Activated CD4-positive, alpha-beta T cell treated with anti-CD3 and anti-CD28 coated beads, Interleukin-2, Interleukin-6, amounts not matched to agents 100 ng/mL and 50 ng/mL, durations not matched to agents 16 hours and 8 hours (primary cell): ENCODE results near the gene SMURF2.
"Not testable (repeated sequence)": the region's sequence is repeated elsewhere in the genome, so short reads cannot be mapped to it uniquely, and the experiment has no call there.

Source experiments
- DNase-seq: peaks from one replicate; pipeline ENCODE4 v3.0.0-alpha.2; 2020

SMURF2 gene

GRCh38 chr17:64628641-64629040, 33.5 kb downstream of the SMURF2 start:
- peak; percentile 83 for DNase-seq

GRCh38 chr17:64627797-64628196, 34.3 kb downstream of the SMURF2 start:
- peak; percentile 18 for DNase-seq

GRCh38 chr17:64626827-64627226, 35.3 kb downstream of the SMURF2 start:
- no peak for DNase-seq

- DNase-seq: no peak
These were observed 36.6 kb downstream of the SMURF2 start for GRCh38 chr17:64625541-64625940.

DNA sequence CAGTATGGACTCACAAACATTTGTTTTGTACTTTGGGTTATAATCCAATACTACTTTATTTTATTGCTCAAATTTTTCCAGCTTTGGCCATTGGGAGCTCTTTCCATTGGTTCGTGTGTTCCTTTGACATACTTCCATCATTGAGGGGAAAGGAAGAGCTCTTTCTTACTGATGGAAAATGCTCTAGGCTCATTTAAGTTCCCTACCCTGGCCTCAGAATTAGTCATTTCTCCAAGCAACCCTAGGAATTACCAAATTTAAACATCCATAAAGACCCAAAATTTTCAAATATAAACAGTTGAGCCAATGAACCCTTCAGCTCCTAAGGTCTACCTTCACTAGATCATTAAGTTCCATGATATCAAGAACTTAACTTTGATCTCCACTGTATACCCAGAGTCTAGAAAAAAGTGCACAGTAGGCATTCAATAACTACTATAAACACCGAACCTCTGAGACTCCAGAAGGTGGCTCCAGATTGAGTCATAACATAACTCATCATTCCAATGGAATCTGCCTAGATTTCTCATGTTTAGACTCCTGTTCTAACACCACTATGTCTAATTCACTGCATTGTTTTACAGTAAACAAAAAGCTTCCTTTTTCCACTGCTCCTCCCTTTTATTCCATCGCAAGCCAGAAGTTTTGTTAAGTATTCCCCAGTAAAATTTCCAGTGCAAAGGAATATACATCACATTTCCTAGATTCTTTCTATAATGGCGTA, 39.0 kb downstream of the SMURF2 start:
- DNase-seq: no peak

DNA sequence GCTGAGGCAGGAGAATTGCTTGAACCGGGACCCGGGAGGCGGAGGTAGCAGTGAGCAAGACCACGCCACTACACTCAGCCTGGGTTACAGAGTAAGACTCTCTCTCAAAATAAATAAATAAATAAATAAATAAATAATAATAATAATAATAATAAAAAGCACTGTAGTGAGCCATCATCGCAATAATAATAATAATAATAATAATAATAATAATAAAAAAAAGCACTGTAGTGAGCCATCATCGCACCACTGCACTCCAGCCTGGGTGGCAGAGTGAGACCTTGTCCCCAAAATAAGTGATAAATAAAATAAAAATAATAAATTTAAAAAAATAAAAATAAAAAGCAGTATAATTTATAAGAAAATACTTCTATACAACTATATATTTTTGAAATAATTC, 40.3 kb downstream of the SMURF2 start:
- DNase-seq: no peak

GRCh38 chr17:64618848-64619247, 43.3 kb downstream of the SMURF2 start:
- no peak for DNase-seq

DNA sequence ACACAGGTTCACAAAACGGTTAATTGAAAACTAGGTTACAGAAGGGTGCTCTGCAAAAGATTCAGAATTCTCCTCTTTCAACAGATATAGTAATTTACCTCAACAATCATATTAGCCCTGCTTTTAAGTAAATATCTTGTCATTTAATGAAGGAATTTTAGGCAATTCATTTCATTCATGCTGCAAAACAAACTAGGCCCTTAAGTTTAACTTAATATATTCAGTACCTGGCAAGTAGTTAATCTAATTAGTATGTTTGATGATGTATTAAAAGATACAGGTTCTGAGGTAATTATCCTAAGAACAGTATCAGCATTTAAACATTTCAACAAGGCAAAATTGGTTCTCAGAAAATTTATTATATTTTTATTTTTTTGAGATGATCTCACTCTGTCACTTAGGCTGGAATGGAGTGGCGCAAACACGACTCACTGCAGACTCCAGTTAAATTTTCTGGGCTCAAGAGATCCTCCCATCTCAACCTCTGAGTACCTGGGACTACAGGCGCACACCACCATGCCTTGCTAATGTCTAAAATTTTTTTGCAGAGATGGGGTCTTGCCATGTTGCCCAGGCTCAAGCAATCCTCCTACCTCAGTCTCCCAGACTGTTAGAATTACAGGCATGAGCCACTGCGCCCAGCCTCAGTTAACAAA, 44.9 kb downstream of the SMURF2 start:
- DNase-seq: no peak

- DNase-seq: no peak
These were observed 47.0 kb downstream of the SMURF2 start for GRCh38 chr17:64615028-64615677.

GRCh38 chr17:64614266-64615027, 47.7 kb downstream of the SMURF2 start:
- no peak for DNase-seq

DNA sequence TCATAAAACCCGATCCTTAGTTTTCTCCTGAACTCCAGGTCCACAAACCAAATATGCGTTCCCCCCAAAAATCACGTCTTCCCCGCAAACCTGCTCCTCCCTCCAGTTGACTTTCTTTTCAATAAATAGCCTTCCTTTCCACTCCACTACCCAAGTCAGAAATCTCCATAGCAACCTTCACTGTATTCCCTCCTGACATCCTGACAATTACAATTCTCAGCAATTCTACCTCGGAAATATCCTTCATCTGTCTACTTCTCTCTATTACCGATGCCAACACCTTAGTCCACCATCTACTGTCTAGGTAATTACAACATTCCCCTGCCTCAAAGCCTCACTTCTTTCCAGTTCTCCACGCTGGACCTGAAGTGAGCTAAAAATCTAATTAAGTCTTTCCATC, 50.7 kb downstream of the SMURF2 start:
- DNase-seq: no peak

GRCh38 chr17:64610244-64610643, 51.9 kb downstream of the SMURF2 start:
- not testable (repeated sequence) for DNase-seq

GRCh38 chr17:64608571-64608981, 53.5 kb downstream of the SMURF2 start:
- DNase-seq: peak; percentile 36

DNA sequence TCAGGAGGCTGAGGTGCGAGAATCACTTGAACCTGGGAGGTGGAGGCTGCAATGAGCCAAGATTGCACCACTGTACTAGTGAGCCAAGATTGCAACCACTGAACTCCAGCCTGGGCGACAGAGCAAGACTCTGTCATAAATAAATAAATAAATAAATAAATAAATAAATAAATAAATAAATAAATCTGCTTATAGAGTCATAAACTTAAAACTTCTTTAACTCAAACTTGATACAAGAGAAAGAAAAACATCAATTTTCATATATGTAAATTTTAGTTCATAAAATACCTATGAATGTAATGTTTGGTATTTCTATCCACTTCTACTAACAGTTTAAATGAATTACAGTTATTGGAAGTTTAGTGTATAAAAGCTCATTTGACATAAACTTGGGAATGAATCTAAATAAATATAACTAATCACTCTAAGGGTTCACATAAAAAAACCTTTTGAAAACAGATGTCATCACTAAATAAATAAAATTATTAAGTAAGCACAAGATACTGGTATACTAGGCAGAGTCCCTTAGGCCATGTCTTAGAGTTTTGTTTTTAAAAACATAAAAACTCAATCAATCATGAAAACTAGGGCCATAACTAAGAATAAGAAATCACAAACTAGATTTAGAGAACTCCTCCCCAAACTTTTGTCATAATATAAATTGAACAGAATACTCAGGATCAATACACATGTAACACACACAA, 54.1 kb downstream of the SMURF2 start:
- DNase-seq: no peak

DNA sequence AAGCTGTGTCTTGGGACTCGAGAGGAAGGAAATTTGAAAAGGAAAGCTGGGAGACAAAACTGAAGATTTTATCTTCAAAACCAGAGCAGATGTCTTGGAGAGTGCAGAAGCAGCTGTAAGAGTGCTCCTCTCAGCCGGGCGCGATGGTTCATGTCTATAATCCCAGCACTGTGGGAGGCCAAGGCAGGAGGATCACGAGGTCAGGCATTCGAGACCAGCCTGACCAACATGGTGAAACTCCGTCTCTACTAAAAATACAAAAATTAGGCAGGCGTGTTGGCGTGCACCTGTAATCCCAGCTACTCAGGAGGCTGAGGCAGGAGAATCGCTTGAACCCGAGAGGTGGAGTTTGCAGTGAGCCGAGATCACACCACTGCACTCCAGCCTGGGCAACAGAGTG, 57.6 kb downstream of the SMURF2 start:
- not testable (repeated sequence) for DNase-seq

DNA sequence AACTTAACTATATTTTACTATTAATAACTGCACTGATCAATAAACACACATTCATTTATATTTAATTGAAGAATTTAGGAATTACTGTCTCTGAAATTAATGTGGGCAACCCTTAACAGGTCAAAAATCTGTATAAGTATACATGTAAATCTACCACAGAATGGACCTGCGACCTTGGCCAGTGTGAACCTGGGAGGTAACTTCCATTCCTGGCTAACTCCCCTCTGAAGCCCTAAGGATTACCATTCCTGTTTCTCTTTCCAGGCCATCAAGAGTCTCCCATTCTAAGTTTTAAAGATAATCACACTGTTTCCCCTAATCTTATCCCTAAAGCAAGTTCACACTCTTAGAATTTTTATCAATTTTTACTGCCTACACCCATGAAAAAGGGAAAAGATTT, 58.1 kb downstream of the SMURF2 start:
- no peak for DNase-seq

DNA sequence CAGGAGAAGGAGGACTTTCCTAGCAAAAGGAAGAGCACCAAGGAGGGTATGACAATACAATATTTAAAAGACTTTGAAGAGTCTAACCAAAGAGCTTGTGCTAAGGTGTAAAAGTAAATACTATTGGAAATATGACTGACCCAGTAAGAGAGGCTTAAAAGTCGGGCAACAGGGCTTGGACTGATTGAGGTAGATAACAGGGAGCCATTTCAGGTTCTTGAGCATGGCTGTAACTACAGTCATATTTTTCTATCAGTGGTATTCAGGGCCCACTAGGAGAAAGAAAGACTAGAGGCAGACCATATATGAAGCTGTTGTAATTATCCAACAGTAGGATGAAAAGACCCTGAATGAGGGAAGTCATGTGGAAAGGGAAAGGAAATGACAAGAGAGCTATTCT, 62.3 kb downstream of the SMURF2 start:
- no peak for DNase-seq

DNA sequence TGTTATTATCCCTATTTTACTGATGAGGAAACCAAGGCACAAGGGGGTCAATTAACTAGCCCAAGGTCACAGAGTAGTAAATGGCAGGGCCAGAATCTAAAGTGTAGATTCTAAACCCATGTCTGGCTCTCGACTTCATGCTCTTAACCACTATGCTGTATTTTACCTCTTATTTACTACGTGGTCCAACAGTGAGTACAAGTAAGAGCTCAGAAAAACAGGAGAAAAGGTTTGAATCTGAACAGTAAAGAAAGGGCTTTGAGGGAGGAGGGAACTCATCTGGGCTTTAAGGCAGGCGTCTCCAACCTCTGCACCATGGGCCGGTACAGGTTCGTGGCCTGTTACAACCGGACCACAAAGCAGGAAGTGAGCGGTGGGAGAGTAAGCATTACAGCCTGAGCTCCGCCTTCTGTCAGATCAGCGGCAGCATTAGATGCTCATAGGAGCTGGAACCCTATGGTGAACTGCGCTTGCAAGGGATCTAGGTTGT, 62.9 kb downstream of the SMURF2 start:
- DNase-seq: peak; percentile 70

- no peak for DNase-seq
These were observed 63.4 kb downstream of the SMURF2 start for GRCh38 chr17:64598672-64599071.

DNA sequence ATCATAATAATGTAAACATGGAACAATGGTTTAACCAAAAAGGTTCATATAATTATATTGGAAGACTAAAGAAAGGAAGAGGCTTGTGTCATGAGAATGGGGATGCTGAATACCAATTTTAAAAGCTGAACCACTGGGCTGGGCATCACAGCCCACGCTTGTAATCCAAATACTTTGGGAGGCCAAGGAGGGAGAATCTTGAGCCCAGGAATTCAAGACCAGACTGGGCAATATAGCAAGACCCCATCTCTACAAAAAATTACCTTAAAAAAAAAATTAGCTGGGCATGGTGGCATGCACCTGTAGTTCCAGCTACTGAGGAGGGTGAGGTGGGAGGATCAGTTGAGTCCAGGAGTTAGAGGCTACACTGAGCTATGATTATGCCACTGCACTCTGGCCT, 65.1 kb downstream of the SMURF2 start:
- DNase-seq: no peak

DNA sequence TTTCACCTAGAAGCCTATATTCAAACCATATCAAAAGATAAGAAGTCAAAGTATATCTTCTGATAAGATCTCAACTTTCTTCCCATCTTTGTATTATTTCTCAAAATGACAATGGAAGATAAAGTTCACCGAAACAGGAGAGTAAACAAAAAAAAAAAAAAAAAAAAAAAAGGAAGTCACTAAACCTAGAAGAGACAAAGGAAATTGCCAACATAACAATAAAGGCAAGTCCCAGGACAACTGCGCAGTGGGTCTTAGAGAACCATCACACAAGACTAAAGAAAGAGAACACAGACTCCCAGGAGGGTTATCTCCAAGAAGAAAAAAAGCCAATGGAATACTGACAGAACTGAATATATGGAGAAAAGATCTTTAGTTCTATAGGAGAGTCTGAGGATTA, 65.7 kb downstream of the SMURF2 start:
- DNase-seq: no peak

- DNase-seq: no peak
These were observed 70.2 kb downstream of the SMURF2 start for GRCh38 chr17:64591944-64592343.

- DNase-seq: no peak
These were observed 77.0 kb downstream of the SMURF2 start for GRCh38 chr17:64585146-64585545.
